GM10847 (cell line): ENCODE data around the gene ENTPD6.

Source experiments
- POLR2A ChIP-seq: IDR thresholded peaks from 2 replicates; pipeline ENCODE4 v1.6.1; 2011; ENCODE audit not compliant: insufficient read length; ENCODE audit errors: extremely low read depth

ENTPD6 gene

GRCh38 chr20:25239387-25240370 lies 44.2 kb downstream of the ENTPD6 start:
- TF ChIP-seq POLR2A: no peak

- no peak for TF ChIP-seq POLR2A
Measured at GRCh38 chr20:25242231-25242630, 46.7 kb downstream of the ENTPD6 start.

GRCh38 chr20:25243416-25243979 lies 48.0 kb downstream of the ENTPD6 start:
- no peak for TF ChIP-seq POLR2A

- no peak for TF ChIP-seq POLR2A
Measured at GRCh38 chr20:25244976-25245375, 49.5 kb downstream of the ENTPD6 start.

DNA sequence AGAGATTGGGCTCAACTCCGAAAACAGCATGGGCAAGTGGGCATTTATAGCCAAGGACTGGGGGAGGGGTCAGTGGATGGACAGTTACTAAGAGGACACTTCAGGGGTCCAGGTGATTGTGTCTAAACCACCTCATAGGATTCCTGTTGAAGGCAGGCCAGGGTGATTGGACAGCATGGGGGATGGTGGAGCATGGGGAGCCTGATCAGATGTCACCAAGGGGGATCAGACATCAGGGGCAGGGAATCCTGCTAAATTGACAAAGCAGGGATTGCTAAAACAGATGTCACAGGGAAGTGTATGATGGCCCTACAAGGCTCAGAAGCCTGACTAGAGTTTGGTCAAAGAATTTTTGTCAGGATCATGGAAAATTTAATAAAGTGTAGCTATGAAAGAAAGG lies 49.9 kb downstream of the ENTPD6 start:
- TF ChIP-seq POLR2A: no peak

DNA sequence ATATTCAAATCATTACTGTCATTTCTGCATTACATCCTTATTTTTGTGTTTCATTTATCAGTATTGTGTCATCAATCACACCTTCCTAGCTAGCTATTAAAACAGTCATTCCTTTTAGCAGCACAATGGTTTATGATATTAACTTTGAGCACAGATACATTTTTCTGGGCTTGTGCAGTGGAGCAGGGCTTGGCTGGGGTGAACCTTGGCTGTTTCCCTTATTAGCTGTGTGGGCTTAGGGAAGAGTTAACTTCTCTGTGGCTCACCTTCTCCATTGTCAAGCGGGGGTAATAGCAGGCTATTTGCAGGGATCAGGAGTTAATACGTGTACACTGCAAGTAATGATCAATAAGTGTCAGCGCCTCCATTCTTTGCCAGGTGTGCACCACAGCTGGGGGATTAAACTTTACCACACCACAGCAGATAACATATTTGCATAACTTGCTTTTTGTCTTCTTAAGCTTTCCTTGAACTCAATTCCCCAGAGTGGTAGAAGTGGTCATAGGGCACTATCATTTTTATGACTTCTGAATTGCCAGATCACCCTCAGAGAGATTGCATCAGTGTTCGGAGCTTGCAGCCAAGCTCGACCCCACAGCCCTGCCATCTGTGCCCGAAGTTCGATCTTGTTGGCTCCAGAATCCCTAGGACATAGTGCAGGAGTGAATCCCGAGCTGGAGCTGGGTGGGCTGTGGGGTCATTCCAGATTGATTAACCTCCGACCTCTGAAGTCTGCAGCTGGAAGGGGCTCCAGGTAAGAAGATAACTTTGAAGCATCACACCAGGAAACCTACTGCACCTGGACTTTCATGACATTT lies 50.9 kb downstream of the ENTPD6 start:
- no peak for TF ChIP-seq POLR2A

- no peak for TF ChIP-seq POLR2A
Measured at GRCh38 chr20:25247000-25247517, 51.5 kb downstream of the ENTPD6 start.

DNA sequence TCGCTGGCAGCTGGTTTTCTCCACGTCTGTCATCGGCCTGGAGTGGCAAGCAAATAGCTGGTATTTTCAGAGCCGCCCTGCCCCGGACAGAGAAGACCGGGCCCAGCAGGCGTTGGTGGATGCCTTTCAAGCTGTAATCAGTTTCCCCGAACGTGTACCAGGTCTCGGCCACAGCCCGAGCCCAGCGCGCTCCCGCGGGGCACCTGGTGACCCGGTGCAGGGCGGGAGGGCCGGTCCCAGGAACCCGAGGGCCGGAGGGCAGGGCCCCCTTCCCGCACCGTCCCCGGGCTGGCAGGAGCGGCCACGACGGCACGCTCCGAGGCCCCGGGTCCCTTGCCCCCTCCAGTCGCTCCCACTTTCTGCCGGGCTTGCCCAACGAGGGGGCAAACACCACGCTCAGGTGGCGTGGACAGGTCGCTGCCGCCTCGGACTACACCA lies 52.0 kb downstream of the ENTPD6 start:
- TF ChIP-seq POLR2A: no peak

GRCh38 chr20:25247956-25248785 lies 52.7 kb downstream of the ENTPD6 start, which contains the start of gene PYGB:
PYGB (plus strand) TSS chr20:25248085; CDS start chr20:25248179, 94 bp downstream.
- TF ChIP-seq POLR2A: peak; percentile 89

DNA sequence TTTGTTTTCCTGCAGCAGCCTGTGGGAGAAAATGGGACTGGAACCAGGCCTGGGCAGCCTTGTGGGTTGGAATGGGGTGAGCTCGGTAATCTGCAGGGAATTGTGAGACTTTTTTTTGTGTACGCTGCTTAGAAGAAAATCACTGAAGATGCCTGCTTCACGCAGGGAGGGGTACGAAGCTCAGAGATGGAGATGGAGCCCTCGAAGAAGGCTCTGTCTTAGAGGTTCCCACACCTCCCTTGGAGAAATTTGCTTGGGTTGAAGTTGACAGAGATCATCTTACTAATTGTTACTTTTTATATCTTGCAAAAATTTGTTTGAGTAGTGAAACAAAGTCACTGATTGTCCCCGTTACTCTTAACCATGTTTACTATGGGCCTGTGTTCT lies 53.3 kb downstream of the ENTPD6 start:
- TF ChIP-seq POLR2A: no peak

DNA sequence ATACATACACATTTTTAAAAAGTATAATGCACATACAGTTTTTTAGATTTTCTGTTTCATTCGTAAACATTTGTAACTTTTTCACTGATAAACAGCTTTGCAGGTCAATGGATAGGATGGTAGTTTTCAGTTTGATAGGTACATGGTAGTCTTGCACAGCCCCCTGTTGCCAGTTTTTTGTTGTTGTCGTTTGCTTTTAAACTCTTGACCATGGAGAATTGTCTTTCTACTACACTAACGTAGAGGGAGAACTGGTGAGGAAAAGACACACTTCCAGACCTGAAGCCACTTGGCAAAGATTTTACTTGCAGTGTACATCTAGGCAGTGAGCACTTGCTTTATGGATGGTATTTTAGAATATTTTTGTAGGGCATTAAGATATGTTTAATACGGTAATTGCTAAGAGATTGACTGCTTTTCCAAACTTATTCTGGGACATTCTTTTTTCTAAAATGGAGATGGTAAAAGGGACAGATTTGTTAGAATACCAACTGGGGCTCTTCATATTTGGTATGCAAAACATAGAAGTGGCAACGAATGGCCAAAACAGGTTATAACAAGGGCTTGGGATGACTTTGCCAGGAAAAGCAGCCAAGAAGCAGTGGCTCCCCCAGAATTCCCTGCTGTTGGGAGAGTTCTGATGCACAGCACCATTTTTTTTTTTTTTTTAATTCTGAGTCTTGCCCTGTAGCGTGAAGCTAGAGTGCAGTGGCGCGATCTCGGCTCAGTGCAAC lies 53.9 kb downstream of the ENTPD6 start:
- no peak for TF ChIP-seq POLR2A

DNA sequence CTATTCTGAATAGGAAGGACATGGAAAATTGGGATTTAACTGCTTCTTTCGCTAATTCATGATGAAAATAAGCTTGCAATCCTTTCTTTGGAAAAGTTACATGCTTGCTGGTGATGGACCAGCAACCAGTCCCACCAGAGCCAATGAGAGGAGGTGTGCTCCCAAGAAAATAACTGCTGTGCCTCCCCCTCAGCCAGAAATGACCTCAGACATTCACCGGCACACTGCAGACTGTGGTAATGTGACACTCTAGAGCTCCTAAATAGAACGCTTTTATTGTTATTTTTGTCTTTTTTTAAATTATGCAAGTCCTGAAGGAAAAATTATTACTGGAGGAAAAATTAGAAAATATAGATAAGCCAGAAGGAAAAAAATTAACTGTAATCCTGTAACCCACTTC lies 55.0 kb downstream of the ENTPD6 start:
- TF ChIP-seq POLR2A: no peak

- no peak for TF ChIP-seq POLR2A
Measured at GRCh38 chr20:25251019-25251418, 55.5 kb downstream of the ENTPD6 start.

DNA sequence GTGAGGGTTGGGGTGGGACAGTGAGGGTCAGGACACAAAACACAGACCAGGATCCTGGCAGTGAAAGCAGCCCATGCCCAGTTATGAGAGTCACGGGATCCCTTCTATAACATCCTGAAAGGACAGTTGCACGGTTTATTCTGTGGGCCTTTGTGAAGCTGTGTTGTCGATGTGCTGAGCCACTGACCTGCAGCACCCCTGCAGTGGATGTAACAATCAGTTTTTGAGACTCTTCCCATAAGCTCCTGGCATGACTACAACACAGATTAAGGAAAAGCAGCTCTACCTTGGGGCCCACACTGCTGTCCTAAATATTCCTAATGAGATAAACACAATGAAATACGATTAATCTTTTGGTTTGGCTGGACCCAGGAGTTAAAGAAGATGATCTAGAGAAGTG lies 56.0 kb downstream of the ENTPD6 start:
- no peak for TF ChIP-seq POLR2A

GRCh38 chr20:25252230-25252651 lies 56.7 kb downstream of the ENTPD6 start:
- TF ChIP-seq POLR2A: no peak
